Measurements from ENCODE around the gene PEDS1.

DNA sequence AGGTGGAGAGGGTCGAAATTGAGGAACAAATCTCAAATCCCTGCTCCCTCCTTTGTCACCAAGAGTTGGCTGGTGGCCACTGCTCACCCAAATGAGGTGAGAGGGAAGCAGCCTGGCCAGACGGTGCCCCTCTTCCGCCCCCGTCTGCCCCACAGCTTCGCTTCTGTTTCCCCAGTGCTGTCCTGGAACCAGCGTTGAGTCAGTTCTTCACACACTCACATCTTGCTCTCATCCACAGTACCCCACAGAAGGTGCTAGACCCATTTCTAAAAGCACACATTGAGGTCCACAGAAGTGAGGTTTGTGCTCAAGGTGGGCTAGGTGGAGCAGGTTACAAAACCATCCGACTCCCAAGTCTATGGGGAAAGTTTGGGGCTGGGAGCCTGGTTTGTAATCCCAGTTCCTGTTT is 40.9 kb upstream of the PEDS1 start:
- TF ChIP-seq, protein P1, sequence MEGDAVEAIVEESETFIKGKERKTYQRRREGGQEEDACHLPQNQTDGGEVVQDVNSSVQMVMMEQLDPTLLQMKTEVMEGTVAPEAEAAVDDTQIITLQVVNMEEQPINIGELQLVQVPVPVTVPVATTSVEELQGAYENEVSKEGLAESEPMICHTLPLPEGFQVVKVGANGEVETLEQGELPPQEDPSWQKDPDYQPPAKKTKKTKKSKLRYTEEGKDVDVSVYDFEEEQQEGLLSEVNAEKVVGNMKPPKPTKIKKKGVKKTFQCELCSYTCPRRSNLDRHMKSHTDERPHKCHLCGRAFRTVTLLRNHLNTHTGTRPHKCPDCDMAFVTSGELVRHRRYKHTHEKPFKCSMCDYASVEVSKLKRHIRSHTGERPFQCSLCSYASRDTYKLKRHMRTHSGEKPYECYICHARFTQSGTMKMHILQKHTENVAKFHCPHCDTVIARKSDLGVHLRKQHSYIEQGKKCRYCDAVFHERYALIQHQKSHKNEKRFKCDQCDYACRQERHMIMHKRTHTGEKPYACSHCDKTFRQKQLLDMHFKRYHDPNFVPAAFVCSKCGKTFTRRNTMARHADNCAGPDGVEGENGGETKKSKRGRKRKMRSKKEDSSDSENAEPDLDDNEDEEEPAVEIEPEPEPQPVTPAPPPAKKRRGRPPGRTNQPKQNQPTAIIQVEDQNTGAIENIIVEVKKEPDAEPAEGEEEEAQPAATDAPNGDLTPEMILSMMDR (IDR thresholded peaks at IDR 0.05), result no peak
- TF ChIP-seq POLR2A (IDR thresholded peaks at IDR 0.05), result no peak
